HFFc6 (cell line): Measurements from ENCODE around the gene ABHD15. TPM values are rescaled to one million over a fixed set of nuclear protein-coding genes. Genes with fewer than 3 reads are reported as not detected.

Experiments
- DNase-seq: peaks from one replicate; pipeline ENCODE4 v3.0.0-alpha.2; 2018
- H3K27ac Mint-ChIP-seq: 2 replicates; pipeline ENCODE4 v1.8.0; 2020; ENCODE audit warnings: mild to moderate bottlenecking, mixed read lengths
- H3K27me3 Mint-ChIP-seq: 2 replicates; pipeline ENCODE4 v1.8.0; 2021; ENCODE audit warnings: mild to moderate bottlenecking, moderate library complexity, mixed read lengths; ENCODE audit not compliant: insufficient read depth
- H3K36me3 Mint-ChIP-seq: 2 replicates; pipeline ENCODE4 v1.8.0; 2021; ENCODE audit warnings: low read depth, mixed read lengths
- H3K4me1 Mint-ChIP-seq: 2 replicates; pipeline ENCODE4 v1.8.0; 2020; ENCODE audit warnings: low read depth, mixed read lengths
- H3K4me3 Mint-ChIP-seq: 2 replicates; pipeline ENCODE4 v1.8.0; 2020; ENCODE audit warnings: mild to moderate bottlenecking, moderate library complexity, mixed read lengths
- H3K9me3 Mint-ChIP-seq: 2 replicates; pipeline ENCODE4 v1.8.0; 2020; ENCODE audit warnings: mild to moderate bottlenecking, mixed read lengths
- total RNA-seq, 6 experiments: library from RNA; stranded (reverse); fragmentation: NEBNext Ultra II Directional; extraction: Animal tissue kit (Norgen Biotek cat#: 25700); gene quantifications; 2 replicates in 1 of 6; 3 replicates in 5 of 6; pipeline ENCODE4 v1.2.3, GENCODE V29; 2021
- TF ChIP-seq, protein P1 (sequence below): fragments of 200-600 bp; sonication (generic); IDR thresholded peaks from 2 replicates; pipeline ENCODE4 v1.5.0; 2021; ENCODE audit warnings: antibody characterized with exemption, mild to moderate bottlenecking

ABHD15 gene
- total RNA-seq, 6 experiments from 2014 or later: 6.4 to 9.8 (median 7.0) TPM

DNA sequence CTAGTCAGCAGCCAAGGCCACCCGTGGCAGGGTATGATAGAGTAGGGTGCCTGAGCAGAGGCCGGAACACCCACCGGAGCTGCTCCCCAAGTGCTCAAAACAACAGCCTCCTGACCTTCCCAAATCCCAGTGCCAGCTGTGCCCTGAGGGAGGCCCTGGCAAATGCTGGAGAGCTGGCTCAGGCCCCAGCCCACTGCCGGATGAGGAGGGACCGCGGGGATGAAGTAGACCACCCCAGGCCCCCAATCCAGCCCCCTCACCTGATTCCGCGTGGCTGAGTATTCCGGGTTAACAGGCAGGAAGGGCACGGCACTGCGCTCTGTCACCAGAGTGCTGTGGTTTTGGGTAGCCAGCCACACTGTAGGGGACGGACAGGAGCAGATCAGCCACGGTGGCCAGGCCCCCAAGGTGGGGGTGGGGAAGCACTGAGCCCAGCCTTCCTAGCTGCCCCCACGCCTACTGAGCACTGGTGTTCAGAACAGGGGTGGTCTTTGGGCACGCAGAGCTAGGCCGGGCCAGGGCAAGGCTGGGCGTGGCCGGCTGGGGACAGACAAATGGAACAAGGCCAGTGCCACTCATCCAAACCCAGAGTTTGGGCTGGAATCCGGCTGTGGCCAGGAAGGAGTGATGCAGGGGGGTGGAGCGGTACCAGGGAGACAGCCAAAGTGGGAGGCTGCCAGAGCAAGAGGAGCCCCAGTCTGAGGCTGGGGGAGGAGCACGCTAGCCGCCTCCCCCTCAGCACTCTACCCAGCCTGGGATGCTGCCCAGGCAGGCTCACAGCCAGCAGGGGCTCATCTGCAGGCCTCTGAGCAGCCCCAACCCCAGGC is 10.8 kb upstream of the ABHD15 start:
- Mint-ChIP-seq H3K4me3 (no peak overlapping the region), H3K27ac (peak overlapping the region; percentile 46), H3K9me3 (no peaks in the 10 kb centered on the region), H3K27me3 (no peaks in the 10 kb centered on the region), H3K36me3 (peaks cover 5% of the 10 kb centered on the region), H3K4me1 (peaks cover 13% of the 10 kb centered on the region)
- TF ChIP-seq, protein P1, sequence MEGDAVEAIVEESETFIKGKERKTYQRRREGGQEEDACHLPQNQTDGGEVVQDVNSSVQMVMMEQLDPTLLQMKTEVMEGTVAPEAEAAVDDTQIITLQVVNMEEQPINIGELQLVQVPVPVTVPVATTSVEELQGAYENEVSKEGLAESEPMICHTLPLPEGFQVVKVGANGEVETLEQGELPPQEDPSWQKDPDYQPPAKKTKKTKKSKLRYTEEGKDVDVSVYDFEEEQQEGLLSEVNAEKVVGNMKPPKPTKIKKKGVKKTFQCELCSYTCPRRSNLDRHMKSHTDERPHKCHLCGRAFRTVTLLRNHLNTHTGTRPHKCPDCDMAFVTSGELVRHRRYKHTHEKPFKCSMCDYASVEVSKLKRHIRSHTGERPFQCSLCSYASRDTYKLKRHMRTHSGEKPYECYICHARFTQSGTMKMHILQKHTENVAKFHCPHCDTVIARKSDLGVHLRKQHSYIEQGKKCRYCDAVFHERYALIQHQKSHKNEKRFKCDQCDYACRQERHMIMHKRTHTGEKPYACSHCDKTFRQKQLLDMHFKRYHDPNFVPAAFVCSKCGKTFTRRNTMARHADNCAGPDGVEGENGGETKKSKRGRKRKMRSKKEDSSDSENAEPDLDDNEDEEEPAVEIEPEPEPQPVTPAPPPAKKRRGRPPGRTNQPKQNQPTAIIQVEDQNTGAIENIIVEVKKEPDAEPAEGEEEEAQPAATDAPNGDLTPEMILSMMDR: no peak
- DNase-seq: no peak

DNA sequence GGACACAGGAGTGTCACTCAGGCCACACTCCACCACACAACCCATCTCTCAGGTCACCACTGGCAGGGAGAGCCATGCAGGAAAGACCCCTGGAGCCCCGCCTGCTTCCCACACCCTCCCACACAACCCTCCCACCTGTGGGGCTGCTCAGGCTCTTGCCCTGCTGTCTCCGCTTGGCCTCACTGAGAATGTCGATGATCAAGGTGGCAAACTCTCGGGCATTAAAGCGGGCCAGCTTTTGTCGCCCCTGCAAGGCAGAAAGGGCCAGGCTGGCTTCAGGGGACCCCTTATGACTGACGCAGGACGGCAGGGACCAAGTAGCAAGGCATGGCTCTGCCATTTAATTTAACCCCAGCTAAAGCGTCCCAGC is 10.1 kb upstream of the ABHD15 start:
- H3K27me3 Mint-ChIP-seq: no peaks in the 10 kb centered on the region
- no peak for DNase-seq
- TF ChIP-seq, protein P1: no peak
- peaks cover 5% of the 10 kb centered on the region for H3K36me3 Mint-ChIP-seq
- H3K4me1 Mint-ChIP-seq: peaks cover 13% of the 10 kb centered on the region
- no peak overlapping the region for H3K4me3 Mint-ChIP-seq
- H3K9me3 Mint-ChIP-seq: no peaks in the 10 kb centered on the region
- no peak overlapping the region for H3K27ac Mint-ChIP-seq

DNA sequence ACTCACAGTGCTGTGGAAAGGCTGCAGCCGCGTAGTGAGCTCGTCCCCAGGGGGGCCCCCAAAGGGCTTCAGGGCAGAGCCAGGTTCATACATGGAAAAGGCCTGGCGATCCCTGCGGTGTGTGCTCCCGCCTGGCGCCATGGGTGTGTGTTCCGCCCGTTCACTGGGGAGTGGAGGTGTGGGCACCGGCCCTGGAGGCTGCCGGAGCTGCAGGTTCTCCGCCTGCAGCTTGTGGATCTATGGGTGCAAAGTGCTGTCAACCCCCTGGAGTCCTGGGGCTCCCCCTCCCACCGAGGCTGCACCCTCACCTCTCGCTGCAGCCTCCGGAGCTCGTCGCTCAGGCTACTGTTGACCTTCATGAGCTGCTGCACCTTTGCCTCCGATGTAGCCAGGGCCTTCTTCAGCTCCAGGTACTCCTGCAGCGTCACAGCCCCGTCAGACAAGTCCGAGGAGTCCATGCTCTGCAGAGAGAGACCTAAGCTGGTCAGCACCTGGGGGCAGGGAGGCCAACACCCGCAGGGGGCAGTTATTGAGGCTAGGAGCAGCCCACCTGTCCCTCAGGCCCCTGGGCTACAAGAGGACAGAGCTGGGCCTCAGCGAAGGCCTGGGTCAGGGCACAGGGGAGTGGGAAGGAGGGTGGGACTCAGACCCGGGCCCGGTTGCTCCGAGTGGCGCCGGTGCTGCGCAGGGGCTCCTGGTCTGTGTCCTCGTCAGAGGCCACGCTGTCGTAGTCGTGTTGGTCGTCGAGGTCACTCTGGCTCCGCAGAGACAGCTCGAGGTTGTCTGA is 9.6 kb upstream of the ABHD15 start:
- H3K4me3 Mint-ChIP-seq: no peak overlapping the region
- H3K27me3 Mint-ChIP-seq: no peaks in the 10 kb centered on the region
- peaks cover 13% of the 10 kb centered on the region for H3K4me1 Mint-ChIP-seq
- H3K9me3 Mint-ChIP-seq: no peaks in the 10 kb centered on the region
- peaks cover 5% of the 10 kb centered on the region for H3K36me3 Mint-ChIP-seq
- DNase-seq: no peak
- H3K27ac Mint-ChIP-seq: no peak overlapping the region
- TF ChIP-seq, protein P1: no peak

DNA sequence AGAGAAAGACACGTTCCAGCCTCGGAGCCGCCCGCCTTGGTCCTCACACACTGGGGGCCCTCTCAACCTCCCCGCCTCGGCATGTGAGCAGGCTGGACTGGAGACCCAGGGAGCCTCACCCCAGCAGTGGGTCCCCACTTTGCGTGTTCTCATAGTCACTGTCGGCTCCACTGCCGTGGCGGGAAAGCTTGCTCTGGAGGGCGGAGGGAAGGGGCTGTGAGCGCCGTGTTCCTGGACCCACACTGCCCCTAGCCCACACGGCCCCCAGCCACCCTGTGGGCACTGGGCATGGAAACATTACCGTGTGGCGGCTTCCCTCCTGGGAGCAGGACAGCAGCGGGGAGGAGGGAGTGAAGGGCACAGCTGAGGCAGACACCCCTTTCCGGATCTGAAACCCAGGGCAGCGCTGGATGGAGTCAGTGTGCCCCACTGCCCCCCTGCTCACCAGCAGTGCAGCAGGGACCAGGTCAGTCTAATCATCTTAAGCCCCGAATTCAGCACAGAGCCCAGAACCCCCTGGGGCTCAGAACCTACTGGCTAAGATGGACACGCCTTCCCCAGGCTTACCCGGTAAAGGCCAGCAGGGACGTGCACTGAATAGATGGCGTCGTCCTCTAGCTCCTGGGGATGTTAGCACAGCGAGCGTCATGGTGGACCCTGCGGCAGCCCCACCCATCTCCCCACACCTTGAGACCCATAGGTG is 8.8 kb upstream of the ABHD15 start:
- no peak overlapping the region for H3K4me3 Mint-ChIP-seq
- no peak for DNase-seq
- TF ChIP-seq, protein P1: no peak
- H3K4me1 Mint-ChIP-seq: peaks cover 17% of the 10 kb centered on the region
- H3K9me3 Mint-ChIP-seq: no peaks in the 10 kb centered on the region
- H3K27ac Mint-ChIP-seq: no peak overlapping the region
- peaks cover 7% of the 10 kb centered on the region for H3K36me3 Mint-ChIP-seq
- H3K27me3 Mint-ChIP-seq: no peaks in the 10 kb centered on the region

DNA sequence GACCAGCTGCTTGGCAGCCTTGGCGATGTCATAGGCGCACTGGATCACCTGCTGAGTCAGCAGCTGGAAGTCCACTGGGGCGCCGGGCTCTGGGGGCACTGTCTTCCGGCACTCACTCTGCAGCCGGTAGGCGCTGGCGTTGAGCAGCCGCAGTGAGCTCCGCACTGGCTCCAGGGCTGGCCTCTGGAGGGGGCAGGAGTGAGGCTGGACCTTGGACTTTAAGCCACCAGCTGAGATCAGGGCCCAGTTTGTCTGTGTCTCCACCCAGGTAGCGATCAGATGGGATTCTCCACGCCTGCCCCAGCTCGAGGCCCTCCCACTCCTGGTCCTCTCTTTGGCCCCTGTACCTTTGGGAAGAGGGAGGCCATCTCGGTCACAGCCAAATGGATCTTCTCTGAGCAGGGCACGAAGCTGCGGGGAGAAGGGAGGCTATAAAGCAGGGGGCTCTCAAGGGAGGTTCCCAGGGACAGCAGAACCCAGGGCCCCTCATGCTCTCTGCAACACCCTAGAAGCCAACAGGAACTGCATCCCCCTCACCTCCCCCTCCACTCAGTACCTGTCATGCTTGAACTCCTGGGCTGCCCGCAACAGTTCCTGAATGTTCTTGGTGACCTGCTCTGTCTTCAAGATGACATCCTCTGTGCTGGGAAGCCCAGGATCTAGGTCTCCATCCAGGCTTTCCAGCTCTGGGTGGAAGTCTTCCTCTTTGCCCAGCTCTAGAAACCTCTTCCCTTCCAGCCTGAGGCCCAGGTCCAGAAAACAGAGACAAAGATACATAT is 8.1 kb upstream of the ABHD15 start:
- no peaks in the 10 kb centered on the region for H3K27me3 Mint-ChIP-seq
- peaks cover 13% of the 10 kb centered on the region for H3K4me1 Mint-ChIP-seq
- TF ChIP-seq, protein P1: no peak
- DNase-seq: no peak
- peak overlapping the region; percentile 36; the same call in 1 of the 2 replicates for H3K27ac Mint-ChIP-seq
- H3K4me3 Mint-ChIP-seq: no peak overlapping the region
- no peaks in the 10 kb centered on the region for H3K9me3 Mint-ChIP-seq
- peaks cover 5% of the 10 kb centered on the region for H3K36me3 Mint-ChIP-seq
